ENCODE results near the gene SLC35B4.

The SLC35B4 gene

DNA sequence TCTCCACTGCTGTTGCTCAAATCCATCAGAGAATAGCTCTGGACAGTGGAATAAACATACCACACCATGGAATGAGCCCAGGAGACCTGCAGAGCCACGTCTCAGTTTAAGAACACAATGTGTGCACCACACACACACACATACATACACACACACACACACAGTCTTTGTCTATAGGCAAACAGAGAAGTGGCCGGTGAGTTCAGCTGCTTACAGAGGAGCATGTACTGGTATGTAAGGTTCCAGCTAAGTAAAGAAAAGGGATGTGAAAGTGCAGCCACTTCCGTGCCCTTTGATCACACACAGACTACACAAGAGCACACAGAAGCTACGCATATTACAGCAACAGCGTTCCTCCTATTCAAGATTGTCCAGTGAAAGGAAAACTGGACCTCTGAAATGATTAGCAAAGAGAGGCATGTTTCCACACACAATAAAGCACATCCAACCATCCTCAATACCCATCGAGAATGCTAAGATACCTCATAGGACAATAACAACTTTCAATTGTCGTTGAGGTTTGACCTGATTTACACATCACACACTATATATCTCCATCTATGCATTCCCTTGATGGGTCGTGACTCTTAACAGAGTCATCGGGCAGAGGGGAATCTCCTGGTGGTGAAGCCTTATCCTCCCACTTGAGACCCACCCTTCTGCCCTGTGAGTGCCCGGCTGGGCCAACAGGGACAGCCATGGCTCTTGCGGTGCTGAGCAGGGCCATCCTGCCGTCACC is 23.6 kb downstream of the SLC35B4 start:
- DNase-seq (ENCODE audit: low spot score), result no peak
- TF ChIP-seq, protein P1, sequence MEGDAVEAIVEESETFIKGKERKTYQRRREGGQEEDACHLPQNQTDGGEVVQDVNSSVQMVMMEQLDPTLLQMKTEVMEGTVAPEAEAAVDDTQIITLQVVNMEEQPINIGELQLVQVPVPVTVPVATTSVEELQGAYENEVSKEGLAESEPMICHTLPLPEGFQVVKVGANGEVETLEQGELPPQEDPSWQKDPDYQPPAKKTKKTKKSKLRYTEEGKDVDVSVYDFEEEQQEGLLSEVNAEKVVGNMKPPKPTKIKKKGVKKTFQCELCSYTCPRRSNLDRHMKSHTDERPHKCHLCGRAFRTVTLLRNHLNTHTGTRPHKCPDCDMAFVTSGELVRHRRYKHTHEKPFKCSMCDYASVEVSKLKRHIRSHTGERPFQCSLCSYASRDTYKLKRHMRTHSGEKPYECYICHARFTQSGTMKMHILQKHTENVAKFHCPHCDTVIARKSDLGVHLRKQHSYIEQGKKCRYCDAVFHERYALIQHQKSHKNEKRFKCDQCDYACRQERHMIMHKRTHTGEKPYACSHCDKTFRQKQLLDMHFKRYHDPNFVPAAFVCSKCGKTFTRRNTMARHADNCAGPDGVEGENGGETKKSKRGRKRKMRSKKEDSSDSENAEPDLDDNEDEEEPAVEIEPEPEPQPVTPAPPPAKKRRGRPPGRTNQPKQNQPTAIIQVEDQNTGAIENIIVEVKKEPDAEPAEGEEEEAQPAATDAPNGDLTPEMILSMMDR (IDR thresholded peaks at IDR 0.05), result no peak
- no peak overlapping the region for H3K4me3 ChIP-seq
- no peak overlapping the region for H3K27ac ChIP-seq

DNA sequence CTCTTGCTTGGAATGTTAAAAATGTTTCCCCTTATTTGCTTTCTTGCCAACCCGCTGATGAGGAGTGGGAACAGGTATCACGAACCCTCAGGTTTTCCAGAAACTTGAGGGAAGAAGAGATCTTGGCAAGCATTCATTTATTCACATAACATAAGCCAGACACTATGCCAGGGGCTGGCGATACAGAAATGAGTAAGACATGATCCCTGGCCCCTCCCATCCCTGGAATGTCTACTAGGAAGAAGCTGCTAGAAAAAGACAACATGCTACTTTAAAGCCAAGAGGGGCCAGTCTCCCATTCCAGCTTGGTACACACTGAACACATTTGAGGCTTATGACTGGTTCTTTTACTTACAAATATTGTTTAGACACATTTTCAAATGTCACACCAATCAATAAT is 26.4 kb downstream of the SLC35B4 start:
- TF ChIP-seq, protein P1 (IDR thresholded peaks at IDR 0.05), result no peak
- no peak for DNase-seq (ENCODE audit: low spot score)
- Histone ChIP-seq H3K4me3 (no peak overlapping the region), H3K27ac (no peak overlapping the region)

DNA sequence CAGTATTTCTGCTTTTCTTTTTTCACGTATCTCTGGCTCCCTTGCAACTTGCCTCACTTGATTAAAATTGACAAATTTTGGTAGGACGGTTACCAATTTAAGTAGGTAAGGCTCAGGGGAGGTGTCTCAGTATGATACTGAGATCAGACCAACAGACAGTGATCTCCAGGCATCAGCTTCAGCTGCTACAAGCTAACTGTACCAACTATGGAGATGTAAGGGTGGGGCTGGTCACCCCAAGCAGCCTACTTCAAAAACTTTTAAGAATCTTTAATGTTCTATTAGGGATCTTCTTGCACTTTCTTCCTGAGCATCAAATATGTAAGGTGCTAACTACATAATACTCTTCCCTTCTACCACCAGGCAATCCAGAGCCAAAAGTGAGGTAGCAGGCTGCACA is 26.9 kb downstream of the SLC35B4 start:
- H3K27ac ChIP-seq, result no peak overlapping the region
- H3K4me3 ChIP-seq, result no peak overlapping the region
- TF ChIP-seq, protein P1 (IDR thresholded peaks at IDR 0.05), result no peak
- DNase-seq (ENCODE audit: low spot score), result no peak

DNA sequence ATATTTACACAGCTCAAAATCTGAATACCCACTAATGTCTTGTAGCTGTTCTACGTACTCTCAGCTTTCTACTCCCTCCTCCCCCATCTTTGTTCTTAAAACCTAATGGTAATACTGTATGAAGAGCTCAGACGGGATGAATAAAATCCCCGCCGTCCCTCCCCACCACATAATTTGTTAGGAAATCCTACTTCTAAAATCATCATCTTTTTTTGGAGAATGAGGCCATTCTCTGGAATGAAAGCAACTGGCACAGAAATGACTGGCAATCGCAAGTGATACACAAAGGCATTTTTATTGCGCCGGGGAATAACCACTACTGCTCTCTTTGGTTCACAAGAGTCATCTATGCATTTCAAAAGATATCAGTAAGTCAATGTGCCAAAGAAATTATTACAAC is 27.3 kb downstream of the SLC35B4 start:
- H3K4me3 ChIP-seq, result no peak overlapping the region
- no peak overlapping the region for H3K27ac ChIP-seq
- DNase-seq (ENCODE audit: low spot score), result no peak
- TF ChIP-seq, protein P1 (IDR thresholded peaks at IDR 0.05), result no peak

DNA sequence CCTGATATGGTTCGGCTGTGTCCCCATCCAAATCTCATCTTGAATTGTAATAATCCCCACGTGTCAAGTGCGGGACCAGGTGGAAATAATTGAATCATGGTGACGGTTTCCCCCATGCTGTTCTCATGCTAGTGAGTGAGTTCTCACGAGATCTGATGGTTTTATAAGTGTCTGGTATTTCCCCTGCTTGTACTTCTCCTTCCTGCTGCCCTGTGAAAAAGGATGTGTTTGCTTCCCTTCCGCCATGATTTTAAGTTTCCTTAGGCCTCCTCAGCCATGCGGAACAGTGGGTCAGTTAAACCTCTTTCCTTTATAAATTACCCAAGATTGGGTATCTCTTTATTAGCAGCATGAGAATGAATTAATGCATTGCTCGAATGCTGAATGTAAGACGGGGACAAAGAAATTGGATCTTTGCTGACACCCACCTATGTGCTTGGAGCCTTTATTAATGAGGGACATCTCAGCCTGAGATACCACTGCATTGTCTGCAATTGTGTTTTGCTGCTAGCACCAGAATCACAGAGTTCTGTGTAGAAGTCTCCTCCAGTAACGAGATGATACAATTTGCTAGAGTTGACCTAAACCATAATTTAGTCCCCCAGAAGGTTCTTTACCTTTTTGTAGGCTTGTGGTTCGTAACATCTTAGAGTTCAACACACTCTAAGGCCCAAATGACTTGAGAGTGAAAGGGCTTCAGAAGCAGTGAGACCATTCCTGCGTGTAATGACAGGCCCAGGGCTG is 28.6 kb downstream of the SLC35B4 start:
- DNase-seq (ENCODE audit: low spot score), result no peak
- H3K4me3 ChIP-seq, result no peak overlapping the region
- TF ChIP-seq, protein P1 (IDR thresholded peaks at IDR 0.05), result no peak
- no peak overlapping the region for H3K27ac ChIP-seq

DNA sequence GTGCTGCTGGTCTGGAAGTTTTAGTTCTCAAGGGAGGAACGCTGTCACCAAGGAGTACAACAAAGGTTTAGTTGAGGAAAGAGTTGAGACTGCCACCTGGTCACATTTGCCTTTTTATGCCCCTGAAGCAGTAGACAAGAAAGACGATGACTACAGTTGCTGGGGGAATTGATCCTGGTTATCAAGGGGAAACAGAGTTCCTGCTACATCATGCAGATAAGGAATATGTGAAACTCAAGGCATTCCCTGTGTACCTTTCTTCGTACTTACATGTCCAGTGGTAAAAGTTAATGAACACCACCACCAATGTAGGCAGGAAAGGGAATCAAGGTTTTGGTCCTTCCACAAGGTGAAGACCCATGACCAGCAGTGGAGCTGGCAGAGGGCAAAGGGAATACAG is 31.8 kb downstream of the SLC35B4 start:
- H3K27ac ChIP-seq, result no peak overlapping the region
- DNase-seq (ENCODE audit: low spot score), result no peak
- TF ChIP-seq, protein P1 (IDR thresholded peaks at IDR 0.05), result no peak
- H3K4me3 ChIP-seq, result no peak overlapping the region

DNA sequence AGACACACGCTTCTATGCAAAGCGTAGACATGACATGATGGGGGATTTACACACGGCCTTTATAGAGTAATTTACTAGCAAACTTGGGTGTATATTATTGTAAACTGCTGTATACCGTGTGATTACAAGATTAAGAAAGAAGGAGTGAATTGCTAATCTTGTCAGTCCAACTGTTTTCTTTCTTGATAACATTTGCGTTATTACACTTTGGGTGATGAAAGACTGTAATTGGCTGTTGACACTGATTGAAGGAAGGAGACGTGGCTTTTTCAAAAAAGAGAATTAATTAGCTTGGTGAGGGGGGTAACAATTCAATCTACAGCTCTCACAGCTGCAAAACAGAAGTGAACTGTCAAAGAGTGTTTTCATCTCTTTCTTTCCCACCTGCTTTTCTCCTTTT is 32.7 kb downstream of the SLC35B4 start:
- H3K27ac ChIP-seq, result no peak overlapping the region

More for the DNA sequence above, 32.7 kb downstream of the SLC35B4 start:
- TF ChIP-seq, protein P1 (IDR thresholded peaks at IDR 0.05), result no peak
- no peak for DNase-seq (ENCODE audit: low spot score)
- no peak overlapping the region for H3K4me3 ChIP-seq
